Measurements from ENCODE around the gene SLC25A19.

DNA sequence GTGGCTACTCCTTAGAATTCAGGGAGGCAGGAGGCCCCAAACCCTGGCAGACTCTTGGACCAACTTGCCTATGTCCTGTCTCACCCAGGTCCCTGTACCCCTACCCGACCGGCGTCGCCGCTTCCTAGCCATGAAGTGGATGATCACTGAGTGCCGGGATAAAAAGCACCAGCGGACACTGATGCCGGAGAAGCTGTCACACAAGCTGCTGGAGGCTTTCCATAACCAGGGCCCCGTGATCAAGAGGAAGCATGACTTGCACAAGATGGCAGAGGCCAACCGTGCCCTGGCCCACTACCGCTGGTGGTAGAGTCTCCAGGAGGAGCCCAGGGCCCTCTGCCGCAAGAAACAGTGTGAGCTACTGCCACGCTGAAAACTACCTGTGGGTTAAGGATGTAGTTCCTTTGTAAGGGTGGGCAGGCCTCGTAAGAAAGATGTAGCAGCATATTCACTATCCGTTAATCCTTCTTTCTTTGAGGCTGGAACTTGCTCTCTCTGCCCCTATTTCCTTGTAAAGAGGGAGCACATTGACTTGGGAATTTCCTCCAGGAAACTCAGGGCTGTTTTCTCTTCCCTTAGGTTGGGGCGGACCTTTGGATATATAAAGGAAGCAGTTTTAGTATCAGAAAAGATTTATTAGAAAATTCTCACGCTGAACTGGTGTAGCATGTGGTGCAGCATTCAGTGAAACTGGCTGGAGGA is 23.5 kb downstream of the SLC25A19 start:
- TF ChIP-seq, protein P1, sequence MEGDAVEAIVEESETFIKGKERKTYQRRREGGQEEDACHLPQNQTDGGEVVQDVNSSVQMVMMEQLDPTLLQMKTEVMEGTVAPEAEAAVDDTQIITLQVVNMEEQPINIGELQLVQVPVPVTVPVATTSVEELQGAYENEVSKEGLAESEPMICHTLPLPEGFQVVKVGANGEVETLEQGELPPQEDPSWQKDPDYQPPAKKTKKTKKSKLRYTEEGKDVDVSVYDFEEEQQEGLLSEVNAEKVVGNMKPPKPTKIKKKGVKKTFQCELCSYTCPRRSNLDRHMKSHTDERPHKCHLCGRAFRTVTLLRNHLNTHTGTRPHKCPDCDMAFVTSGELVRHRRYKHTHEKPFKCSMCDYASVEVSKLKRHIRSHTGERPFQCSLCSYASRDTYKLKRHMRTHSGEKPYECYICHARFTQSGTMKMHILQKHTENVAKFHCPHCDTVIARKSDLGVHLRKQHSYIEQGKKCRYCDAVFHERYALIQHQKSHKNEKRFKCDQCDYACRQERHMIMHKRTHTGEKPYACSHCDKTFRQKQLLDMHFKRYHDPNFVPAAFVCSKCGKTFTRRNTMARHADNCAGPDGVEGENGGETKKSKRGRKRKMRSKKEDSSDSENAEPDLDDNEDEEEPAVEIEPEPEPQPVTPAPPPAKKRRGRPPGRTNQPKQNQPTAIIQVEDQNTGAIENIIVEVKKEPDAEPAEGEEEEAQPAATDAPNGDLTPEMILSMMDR (IDR thresholded peaks at IDR 0.05), result no peak
- TF ChIP-seq EZH2 (IDR thresholded peaks at IDR 0.05; ENCODE audit: borderline replicate concordance, insufficient read depth, low read depth, low read length, poor library complexity, severe bottlenecking), result no peak

All from B cell (primary cell).